HCT116 (cell line): ENCODE data around the gene KRT86. TPM values are rescaled to one million over a fixed set of nuclear protein-coding genes. Genes with fewer than 3 reads are reported as not detected.

Experiments
- ATAC-seq: fragments of 200-7000 bp; cut with Tn5 transposase; 2 replicates; pipeline ENCODE4 v1.9.1; 2020; ENCODE audit warnings: mild to moderate bottlenecking, moderate library complexity
- BruUV-seq: library from RNA; stranded (reverse); fragments of 400-500 nt; replicated peaks from 2 replicates; lab custom pipeline; 2021; lab: Mats Ljungman, UMichigan
- CTCF ChIA-PET: fragments of 300-600 bp; sonication (Branson Sonifier 250); formaldehyde crosslinking; loops from one replicate; lab custom pipeline; 2021; ENCODE audit warnings: antibody characterized with exemption; lab: Charles Lee
- POLR2A ChIA-PET: fragments of 300-600, 350-600 bp; sonication (Branson Sonifier 250); formaldehyde crosslinking; loops from one replicate; lab custom pipeline; 2021; ENCODE audit warnings: antibody characterized with exemption; lab: Charles Lee
- RAD21 ChIA-PET, 2 experiments: fragments of 300-600 bp; sonication (Branson Sonifier 250); formaldehyde crosslinking; loops; one replicate each; lab custom pipeline; 2023; ENCODE audit warnings: low total read pairs in 2 of 2; ENCODE audit not compliant: uncharacterized antibody in 2 of 2, unreplicated experiment in 2 of 2, low non-redundant PET in 1 of 2; lab: Charles Lee
- DNase-seq: peaks from one replicate; pipeline ENCODE4 v3.0.0-alpha.2; 2010; ENCODE audit warnings: low read depth, low spot score
- H2AFZ ChIP-seq: fragments of 200-600 bp; shearing (Covaris generic), sonication (generic); 2 replicates; pipeline ENCODE4 v1.6.1; 2017; ENCODE audit warnings: low read depth, mixed run types, mixed read lengths, antibody characterized with exemption, low read length; ENCODE audit not compliant: poor library complexity, severe bottlenecking
- H3K27ac ChIP-seq: 2 replicates; pipeline ENCODE4 v1.5.1; 2012; ENCODE audit warnings: low read depth, low read length
- H3K27me3 ChIP-seq: fragments of 200-600 bp; sonication (generic); 2 replicates; pipeline ENCODE4 v1.6.1; 2016; ENCODE audit warnings: mixed run types, low read length, mixed read lengths; ENCODE audit not compliant: insufficient read depth
- H3K36me3 ChIP-seq, 2 experiments: fragments of 200-500 bp in 1 of 2; fragments of 200-600 bp in 1 of 2; sonication (Bioruptor generic) in 1 of 2; sonication (generic) in 1 of 2; 2 replicates each; pipeline versions ENCODE4 v1.5.1 to v1.6.1; 2014 to 2016; ENCODE audit warnings: low read length in 2 of 2, inconsistent platforms in 1 of 2, mixed read lengths in 1 of 2, mixed run types in 1 of 2; ENCODE audit not compliant: insufficient read depth in 2 of 2, control insufficient read depth in 1 of 2
- H3K4me1 ChIP-seq, 2 experiments: fragments of 200-600 bp in 1 of 2; sonication (generic) in 1 of 2; 2 replicates each; pipeline versions ENCODE4 v1.5.1 to v1.6.1; 2012 to 2017; ENCODE audit warnings: low read length in 2 of 2, inconsistent platforms in 1 of 2, mild to moderate bottlenecking in 1 of 2, mixed read lengths in 1 of 2, mixed run types in 1 of 2, moderate library complexity in 1 of 2; ENCODE audit not compliant: insufficient read depth in 2 of 2, control insufficient read depth in 1 of 2
- H3K4me2 ChIP-seq: fragments of 200-600 bp; sonication (generic); 2 replicates; pipeline ENCODE4 v1.6.1; 2017; ENCODE audit warnings: mixed run types, low read length, mixed read lengths
- H3K4me3 ChIP-seq, 2 experiments: fragments of 200-600 bp in 1 of 2; sonication (generic) in 1 of 2; replicated peaks in 1 of 2; 2 replicates each; pipeline ENCODE4 v1.5.1; 2011 to 2016; ENCODE audit warnings: low read length in 2 of 2, control low read depth in 1 of 2, low read depth in 1 of 2, mild to moderate bottlenecking in 1 of 2, mixed read lengths in 1 of 2, mixed run types in 1 of 2
- H3K79me2 ChIP-seq: fragments of 200-600 bp; sonication (generic); 2 replicates; pipeline ENCODE4 v1.6.1; 2017; ENCODE audit warnings: mild to moderate bottlenecking, mixed run types, low read length, moderate library complexity, mixed read lengths; ENCODE audit not compliant: insufficient read depth
- H3K9ac ChIP-seq: fragments of 200-600 bp; sonication (generic); 2 replicates; pipeline ENCODE4 v1.6.1; 2016; ENCODE audit warnings: low read length, mixed read lengths
- H3K9me2 ChIP-seq: fragments of 200-600 bp; sonication (generic), shearing (Covaris generic); 2 replicates; pipeline ENCODE4 v1.6.1; 2017; ENCODE audit warnings: mixed run types, mild to moderate bottlenecking, moderate library complexity; ENCODE audit not compliant: insufficient read depth
- H3K9me3 ChIP-seq, 2 experiments: fragments of 200-500 bp in 1 of 2; fragments of 200-600 bp in 1 of 2; sonication (Bioruptor generic) in 1 of 2; sonication (generic) in 1 of 2; 2 replicates each; pipeline ENCODE4 v1.6.1; 2014 to 2017; ENCODE audit warnings: low read length in 2 of 2, mixed read lengths in 2 of 2, inconsistent platforms in 1 of 2, low read depth in 1 of 2, mild to moderate bottlenecking in 1 of 2, mixed run types in 1 of 2, moderate library complexity in 1 of 2; ENCODE audit not compliant: control insufficient read depth in 1 of 2, insufficient read depth in 1 of 2
- H4K20me1 ChIP-seq: fragments of 200-600 bp; sonication (generic), shearing (Covaris generic); 2 replicates; pipeline ENCODE4 v1.6.1; 2017; ENCODE audit warnings: mixed run types, mild to moderate bottlenecking, moderate library complexity; ENCODE audit not compliant: insufficient read depth
- ATF3 ChIP-seq: IDR thresholded peaks from 2 replicates; pipeline ENCODE4 v1.6.1; 2012
- CEBPB ChIP-seq: IDR thresholded peaks from 2 replicates; pipeline ENCODE4 v1.6.1; 2012; ENCODE audit warnings: low read depth
- EGR1 ChIP-seq: IDR thresholded peaks from 2 replicates; pipeline ENCODE4 v1.6.1; 2012; ENCODE audit warnings: low read depth
- EZH2 ChIP-seq: fragments of 200-600 bp; sonication (generic); IDR thresholded peaks from 2 replicates; pipeline ENCODE4 v1.6.1; 2017; ENCODE audit warnings: antibody characterized with exemption, mixed run types
- EZH2phosphoT487 ChIP-seq: fragments of 200-600 bp; IDR thresholded peaks from 2 replicates; pipeline ENCODE4 v1.6.1; 2018; ENCODE audit warnings: antibody characterized with exemption, borderline replicate concordance
- SIN3A ChIP-seq: IDR thresholded peaks from 2 replicates; pipeline ENCODE4 v1.6.1; 2012; ENCODE audit warnings: low read depth
- SRF ChIP-seq: IDR thresholded peaks from 2 replicates; pipeline ENCODE4 v1.6.1; 2012; ENCODE audit warnings: low read depth
- ZBTB33 ChIP-seq: IDR thresholded peaks from 2 replicates; pipeline ENCODE4 v1.6.1; 2011; ENCODE audit warnings: mild to moderate bottlenecking, low read length, moderate library complexity; ENCODE audit not compliant: insufficient replicate concordance; ENCODE audit errors: extremely low read depth
- intact Hi-C: fragments of 100-400 bp; cut with micrococcal nuclease; formaldehyde crosslinking; loops from 2 replicates; pipeline ENCODE4 v1.10.0; 2022
- total RNA-seq: library from RNA; stranded (reverse); gene quantifications from one replicate; pipeline ENCODE4 v1.2.1, GENCODE V29; 2021; ENCODE audit not compliant: unreplicated experiment

Gene KRT86
- total RNA-seq, 1 experiment from 2014 or later, result 1.5 TPM

GRCh38 chr12:52346593-52346992 is 72.1 kb downstream of the KRT86 start:
- POLR2A ChIA-PET, result interaction anchor here (1.4 kb wide), 1 partner anchor 67 kb away, joined by 4 read pairs; no protein-coding TSS in a partner anchor
- Histone ChIP-seq H3K27me3 (no peaks in the 10 kb centered on the region), H3K27ac (no peak overlapping the region), H3K4me3 (no peak overlapping the region), H3K36me3 (no peaks in the 10 kb centered on the region), H2AFZ (no peak overlapping the region), H3K9ac (0 out of 2 replicates have a peak overlapping the region, but pooled peaks have one; percentile 19), H3K9me2 (no peaks in the 10 kb centered on the region), H3K79me2 (no peaks in the 10 kb centered on the region), H4K20me1 (no peaks in the 10 kb centered on the region), H3K4me1 (peaks cover 14 to 29% of the 10 kb centered on the region in 2 experiments), H3K9me3 (no peaks in the 10 kb centered on the region), H3K4me2 (no peak overlapping the region)
- CTCF ChIA-PET, result interaction anchor here (1.2 to 2.6 kb wide), 3 partner anchors 15 to 26 kb away, joined by 3 to 10 read pairs (median 4); no protein-coding TSS in a partner anchor
- TF ChIP-seq CEBPB (no peak), ZBTB33 (no peak), EZH2phosphoT487 (no peak)
- RAD21 ChIA-PET, result no interaction called here
- DNase-seq, result no peak
- intact Hi-C loops, result no loop called here
- no TSS peak for BruUV-seq
- ATAC-seq, result no peak

GRCh38 chr12:52347016-52347415 is 72.6 kb downstream of the KRT86 start:
- Histone ChIP-seq H2AFZ (no peak overlapping the region), H3K9me2 (no peaks in the 10 kb centered on the region), H3K4me1 (peaks cover 14 to 29% of the 10 kb centered on the region in 2 experiments), H3K9me3 (no peaks in the 10 kb centered on the region), H3K4me3 (no peak overlapping the region), H4K20me1 (no peaks in the 10 kb centered on the region), H3K4me2 (no peak overlapping the region), H3K27me3 (no peaks in the 10 kb centered on the region), H3K27ac (no peak overlapping the region), H3K36me3 (no peaks in the 10 kb centered on the region), H3K79me2 (no peaks in the 10 kb centered on the region), H3K9ac (no peak overlapping the region)
- intact Hi-C loops, result no loop called here
- no peak for DNase-seq
- RAD21 ChIA-PET, result no interaction called here
- BruUV-seq, result no TSS peak
- TF ChIP-seq ATF3 (no peak), SIN3A (no peak), EGR1 (no peak), EZH2phosphoT487 (no peak), SRF (no peak), EZH2 (no peak)
- no peak for ATAC-seq
- CTCF ChIA-PET, result interaction anchor here (0.8 to 1.7 kb wide), 2 partner anchors 15 to 49 kb away, joined by 3 to 4 read pairs; no protein-coding TSS in a partner anchor
- POLR2A ChIA-PET, result no interaction called here
